Activated CD4-positive, alpha-beta T cell treated with anti-CD3 and anti-CD28 coated beads, Interleukin-2, amount 50 U/mL, for 16 hours (primary cell): Measurements from ENCODE around the gene FNBP1L.
A peak's percentile ranks its signal among the peaks of the same experiment; 100 is the strongest.

Experiments used
- DNase-seq: peaks from one replicate; pipeline ENCODE4 v3.0.0-alpha.2; 2020

The FNBP1L gene

GRCh38 chr1:93447481-93448291 is at the start of gene FNBP1L:
TSS of gene FNBP1L (plus strand) at chr1:93448118. CDS start at chr1:93448282, 164 bp downstream.
- DNase-seq = peak; percentile 20

- DNase-seq = no peak
Observed at GRCh38 chr1:93399781-93400180, 48.1 kb upstream of the FNBP1L start.

GRCh38 chr1:93408203-93408602 is 39.7 kb upstream of the FNBP1L start:
- DNase-seq = no peak

- DNase-seq = no peak
Observed at GRCh38 chr1:93411000-93411399, 36.9 kb upstream of the FNBP1L start.

DNA sequence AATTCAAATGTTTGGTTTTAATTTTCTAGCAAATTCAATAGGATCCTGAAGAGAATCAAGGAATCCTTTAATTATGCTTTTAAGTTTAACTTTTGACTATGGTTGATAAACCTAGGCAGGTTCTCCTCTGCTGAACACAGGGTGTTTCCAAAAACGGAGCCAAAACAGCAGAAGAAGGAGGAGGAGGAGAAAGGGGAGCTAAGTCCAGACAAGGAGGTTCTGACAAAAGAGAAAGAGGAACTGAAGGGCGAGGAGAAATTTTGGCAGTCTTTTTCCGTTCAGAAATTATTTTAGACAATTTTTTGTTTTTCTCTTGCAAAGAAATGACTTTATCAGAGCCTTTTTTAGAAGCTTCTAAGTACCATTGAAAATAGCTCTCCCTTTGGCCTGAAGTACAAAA is 33.2 kb upstream of the FNBP1L start:
- DNase-seq = no peak

DNA sequence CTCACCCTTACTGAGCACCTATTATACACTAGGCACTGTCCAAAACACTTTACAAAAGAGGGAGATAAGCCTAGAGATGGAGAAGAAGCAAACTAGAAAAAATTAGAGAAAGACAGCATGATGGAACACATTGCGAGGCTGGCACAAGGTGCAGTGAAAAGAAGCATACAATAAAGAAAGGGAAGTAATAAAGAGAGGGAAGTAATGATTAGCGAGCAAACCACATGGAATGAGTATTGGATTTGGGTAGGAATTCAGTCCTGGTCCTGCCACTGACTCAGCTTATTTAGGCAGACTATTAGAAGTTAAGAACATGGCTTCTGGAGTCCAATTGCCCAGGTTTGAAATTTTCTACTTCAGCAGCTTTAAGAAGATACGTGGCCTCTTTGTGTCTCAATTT is 32.6 kb upstream of the FNBP1L start:
- DNase-seq = no peak

- DNase-seq = no peak
Observed at GRCh38 chr1:93416183-93416582, 31.7 kb upstream of the FNBP1L start.

- DNase-seq = no peak
Observed at GRCh38 chr1:93419344-93419743, 28.6 kb upstream of the FNBP1L start.

DNA sequence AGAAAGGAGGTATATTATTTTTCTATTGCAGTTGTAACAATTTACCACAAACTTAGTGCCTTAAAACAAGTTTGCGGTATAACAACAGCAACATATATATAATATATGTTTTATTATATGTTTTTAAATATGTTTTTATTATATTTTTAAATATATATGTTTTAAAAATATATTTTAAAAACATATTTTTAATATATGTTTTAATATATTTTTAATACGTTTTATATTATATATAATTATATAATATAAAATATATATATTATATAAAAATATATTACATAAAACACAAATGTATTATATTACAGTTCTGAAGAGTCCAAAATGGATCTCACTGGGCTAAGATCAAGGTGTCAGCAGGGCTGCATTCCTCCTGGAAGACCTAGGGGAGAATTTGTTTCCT is 27.5 kb upstream of the FNBP1L start:
- DNase-seq = no peak

GRCh38 chr1:93426181-93426580 is 21.7 kb upstream of the FNBP1L start:
- no peak for DNase-seq

DNA sequence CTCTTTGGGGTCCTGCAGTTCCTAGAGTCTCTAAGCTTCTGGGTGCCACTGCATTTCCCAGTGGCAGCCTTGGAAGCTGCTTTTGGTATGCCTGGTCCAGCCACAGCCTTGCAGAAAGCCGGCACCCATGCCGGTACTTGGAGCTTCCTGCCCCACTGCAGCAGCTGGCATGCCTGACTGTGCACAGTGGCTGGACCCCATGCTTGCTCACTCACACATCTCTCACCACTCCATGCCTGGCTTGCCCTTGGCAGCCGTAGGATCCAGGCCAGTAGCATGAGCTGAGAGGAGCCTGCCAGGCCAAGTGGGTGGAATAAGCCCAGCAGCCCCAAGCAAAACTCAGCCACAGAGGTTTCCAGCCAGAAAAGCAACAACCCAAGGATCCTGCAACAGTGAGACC is 20.3 kb upstream of the FNBP1L start:
- no peak for DNase-seq

GRCh38 chr1:93433407-93433961 is 14.4 kb upstream of the FNBP1L start:
- DNase-seq = no peak

DNA sequence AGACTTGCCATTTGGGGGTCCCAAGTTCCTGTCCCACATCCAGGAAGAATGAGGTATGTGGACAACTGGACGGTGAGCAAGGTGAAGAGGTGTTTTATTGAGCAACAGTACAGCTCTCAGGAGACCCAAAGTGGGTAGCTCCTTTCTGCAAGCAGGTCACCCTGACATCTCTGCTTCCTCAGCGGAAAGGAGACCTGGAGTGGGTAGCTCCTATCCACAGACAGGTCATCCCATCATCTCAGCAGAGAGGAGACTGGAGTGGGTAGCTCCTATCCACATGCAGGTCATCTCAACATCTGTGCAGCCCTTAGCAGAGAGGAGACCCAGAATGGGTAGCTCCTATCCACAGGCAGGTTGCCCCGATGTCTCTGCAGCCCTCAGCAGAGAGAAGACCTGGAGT is 13.8 kb upstream of the FNBP1L start:
- no peak for DNase-seq

- no peak for DNase-seq
Observed at GRCh38 chr1:93434987-93435386, 12.9 kb upstream of the FNBP1L start.

GRCh38 chr1:93435443-93435842 is 12.5 kb upstream of the FNBP1L start:
- no peak for DNase-seq

- no peak for DNase-seq
Observed at GRCh38 chr1:93436496-93436895, 11.4 kb upstream of the FNBP1L start.

GRCh38 chr1:93437976-93438605 is 9.8 kb upstream of the FNBP1L start:
- DNase-seq = peak; percentile 42

DNA sequence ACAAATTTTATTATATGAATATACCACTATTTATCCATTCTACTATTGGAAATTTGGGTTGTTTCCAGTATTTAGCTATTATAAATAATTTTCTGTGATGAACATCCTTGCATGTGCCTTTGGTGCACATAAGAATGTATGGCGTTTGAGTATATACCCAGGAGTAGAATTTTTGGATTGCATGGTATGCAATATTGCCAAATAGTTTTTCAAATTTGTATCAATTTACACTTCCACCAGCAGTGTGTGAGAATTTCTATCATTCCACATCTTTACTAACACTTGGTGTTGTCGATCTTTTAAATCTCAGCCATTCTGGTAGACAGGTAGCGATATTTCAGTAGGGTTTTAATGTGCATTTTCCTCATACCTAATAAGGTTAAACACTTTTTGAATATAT is 9.2 kb upstream of the FNBP1L start:
- DNase-seq = no peak

DNA sequence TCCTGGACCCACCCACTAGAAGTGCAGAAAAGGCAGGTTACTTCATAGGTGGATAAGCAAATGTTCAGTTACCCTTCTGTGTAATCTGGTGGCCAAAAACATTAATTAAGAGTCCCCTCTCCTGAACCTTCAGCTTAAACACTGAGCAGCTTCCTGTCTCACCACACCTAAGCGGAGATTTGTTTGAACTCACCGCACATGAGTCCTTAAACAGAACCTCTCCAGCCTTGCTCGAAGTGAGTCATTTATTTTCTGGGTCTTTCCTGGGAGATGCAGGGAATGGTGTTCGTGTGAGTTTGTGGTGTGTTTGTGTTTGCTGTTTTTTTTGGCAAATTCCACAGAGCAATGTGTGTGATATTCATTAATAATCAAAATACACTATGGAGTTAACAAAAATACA is 7.6 kb upstream of the FNBP1L start:
- no peak for DNase-seq

DNA sequence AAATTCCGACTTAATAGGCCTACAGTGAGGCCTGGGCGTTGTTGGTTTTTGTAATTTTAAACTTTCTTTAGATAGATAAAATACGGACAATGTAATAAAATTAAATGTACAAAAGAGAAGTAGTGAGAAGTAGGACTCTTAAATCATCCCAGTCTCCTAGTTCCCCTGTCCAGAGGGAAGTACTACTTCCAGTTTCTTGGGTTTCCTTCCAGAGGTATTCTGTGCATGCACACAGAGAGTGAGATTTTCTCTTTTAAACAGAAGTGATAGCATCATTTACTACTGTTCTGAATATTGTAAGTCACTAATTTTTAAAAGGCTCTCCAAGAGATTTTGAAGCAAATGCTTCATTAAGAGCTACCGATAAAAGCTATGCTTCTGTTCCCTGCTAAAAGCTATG is 7.2 kb upstream of the FNBP1L start:
- no peak for DNase-seq

DNA sequence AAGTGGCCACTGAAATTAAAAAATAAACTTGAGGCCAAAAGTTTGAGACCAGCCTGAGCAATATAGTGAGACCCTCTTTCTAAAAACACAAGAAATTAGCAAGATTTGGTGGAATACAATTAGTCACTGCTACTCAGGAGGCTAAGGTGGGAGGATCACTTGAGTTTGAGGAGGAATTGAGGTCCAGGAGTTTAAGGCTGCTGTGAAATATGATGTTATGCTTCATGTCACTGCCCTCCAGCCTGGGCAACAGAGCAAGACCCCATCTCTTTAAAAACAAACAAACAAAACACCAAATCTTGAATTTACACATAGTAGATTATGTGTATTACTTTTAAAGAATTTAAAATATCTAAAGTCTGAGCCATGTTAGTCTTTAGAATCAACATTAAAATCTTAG is 6.3 kb upstream of the FNBP1L start:
- DNase-seq = no peak

GRCh38 chr1:93442008-93442666 is 5.8 kb upstream of the FNBP1L start:
- no peak for DNase-seq

GRCh38 chr1:93442741-93443140 is 5.2 kb upstream of the FNBP1L start:
- no peak for DNase-seq

GRCh38 chr1:93443454-93443853 is 4.5 kb upstream of the FNBP1L start:
- no peak for DNase-seq
